NCI-H1930 (cell line): ENCODE measurements around the gene ARHGEF18.

Source experiments
- DNase-seq, 2 experiments: peaks; one replicate each; lab custom pipeline; 2025; lab: John Stamatoyannopoulos, UW

Gene ARHGEF18

GRCh38 chr19:7383284-7383683 lies 34.5 kb downstream of the ARHGEF18 start:
- DNase-seq: no peak

GRCh38 chr19:7385062-7385461 lies 36.3 kb downstream of the ARHGEF18 start:
- DNase-seq: no peak

GRCh38 chr19:7386308-7386707 lies 37.6 kb downstream of the ARHGEF18 start:
- no peak for DNase-seq

- no peak for DNase-seq
These were observed 38.0 kb downstream of the ARHGEF18 start for GRCh38 chr19:7386769-7387168.

GRCh38 chr19:7391218-7391670 lies 42.5 kb downstream of the ARHGEF18 start:
- no peak for DNase-seq

GRCh38 chr19:7393459-7393858 lies 44.7 kb downstream of the ARHGEF18 start:
- no peak for DNase-seq

- DNase-seq: no peak
These were observed 45.4 kb downstream of the ARHGEF18 start for GRCh38 chr19:7393939-7394730.

- peak; percentile 58 to 73 for DNase-seq
These were observed 46.1 kb downstream of the ARHGEF18 start for GRCh38 chr19:7394731-7395359.

GRCh38 chr19:7395360-7396066 lies 46.8 kb downstream of the ARHGEF18 start:
- DNase-seq: no peak

GRCh38 chr19:7397687-7398086 lies 49.0 kb downstream of the ARHGEF18 start:
- no peak for DNase-seq
